IPS-NIHi11 (cell line): ENCODE results near the gene CD300C.
A peak's percentile ranks its signal among the peaks of the same experiment; 100 is the strongest.
"Not testable (repeated sequence)": the region's sequence is repeated elsewhere in the genome, so short reads cannot be mapped to it uniquely, and the experiment has no call there.

ENCODE experiments used
- DNase-seq: peaks from one replicate; pipeline ENCODE4 v3.0.0; 2012; ENCODE audit warnings: mixed read lengths, low spot score

Gene CD300C

DNA sequence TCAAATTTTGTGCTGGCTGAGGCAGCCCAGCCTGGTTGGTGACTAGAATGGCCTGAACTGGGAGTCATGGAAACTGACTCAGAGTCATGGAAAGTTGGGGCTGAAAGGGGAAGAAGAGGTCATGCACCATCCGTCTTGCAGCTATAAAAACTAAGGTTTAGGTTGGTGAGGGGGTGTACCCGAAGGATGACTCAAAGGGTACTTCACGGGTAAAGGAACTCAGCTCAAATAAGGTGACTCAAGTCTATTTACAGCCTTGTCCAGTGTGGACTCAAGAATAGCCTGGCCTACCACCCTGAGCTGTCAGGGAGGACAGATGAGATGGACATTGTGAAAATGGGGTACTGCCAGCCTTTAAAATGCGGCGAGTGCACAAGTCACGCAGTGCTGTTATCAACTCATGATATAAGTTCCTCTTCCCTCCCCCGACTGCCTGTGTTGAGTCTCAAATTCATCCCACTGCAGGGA, 33.3 kb downstream of the CD300C start:
- no peak for DNase-seq

DNA sequence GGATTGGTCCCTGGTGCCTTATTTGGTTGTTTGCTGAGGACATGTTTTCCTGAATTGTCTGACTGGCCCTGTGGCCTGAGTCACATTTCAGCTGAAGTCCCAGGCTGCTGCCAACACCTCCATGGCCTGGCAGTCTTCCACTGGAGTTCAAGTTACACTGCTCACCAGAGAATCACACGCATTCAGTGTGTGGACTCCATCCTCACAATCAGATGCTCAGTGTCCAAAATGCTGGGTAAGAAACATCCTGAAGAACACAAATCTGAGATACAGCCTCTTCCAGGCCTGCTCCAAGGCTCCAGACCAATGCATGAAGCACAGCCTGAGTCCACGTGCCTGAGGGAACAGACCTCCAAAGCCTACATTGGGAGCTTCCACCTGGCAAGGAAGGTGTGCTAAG, 33.9 kb downstream of the CD300C start:
- no peak for DNase-seq

DNA sequence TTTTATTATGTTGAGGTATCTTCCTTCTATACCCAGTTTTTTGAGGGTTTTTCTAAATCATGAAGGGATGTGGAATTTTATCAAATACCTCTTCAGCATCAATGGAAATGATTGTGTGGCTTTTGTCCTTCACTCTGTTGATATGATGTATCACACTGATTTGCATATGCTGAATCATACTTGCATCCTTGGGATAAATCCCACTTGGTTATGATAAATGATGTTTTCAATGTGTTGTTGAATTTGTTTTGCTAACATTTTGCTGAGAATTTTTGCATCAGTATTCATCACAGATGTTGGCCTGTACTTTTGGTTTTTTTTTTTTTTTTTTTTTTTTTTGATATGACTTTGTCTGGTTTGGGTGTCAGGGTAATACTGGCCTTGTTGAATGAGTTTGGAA, 37.8 kb downstream of the CD300C start:
- DNase-seq: no peak

DNA sequence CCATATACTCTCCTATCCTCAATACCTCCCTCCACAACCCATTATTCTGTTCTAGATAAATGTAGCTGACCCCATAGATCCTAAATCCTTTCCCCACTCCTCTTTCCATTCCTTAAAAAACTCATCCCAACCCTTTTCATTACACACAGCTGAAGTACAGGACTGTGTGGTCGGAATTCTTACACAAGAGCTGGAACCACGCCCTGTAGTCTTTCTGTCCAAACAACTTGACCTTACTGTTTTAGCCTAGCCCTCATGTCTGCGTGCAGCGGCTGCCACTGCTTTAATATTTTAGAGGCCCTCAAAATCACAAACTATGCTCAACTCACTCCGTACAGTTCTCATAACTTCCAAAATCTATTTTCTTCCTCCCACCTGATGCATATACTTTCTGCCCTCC, 42.0 kb downstream of the CD300C start:
- not testable (repeated sequence) for DNase-seq

DNA sequence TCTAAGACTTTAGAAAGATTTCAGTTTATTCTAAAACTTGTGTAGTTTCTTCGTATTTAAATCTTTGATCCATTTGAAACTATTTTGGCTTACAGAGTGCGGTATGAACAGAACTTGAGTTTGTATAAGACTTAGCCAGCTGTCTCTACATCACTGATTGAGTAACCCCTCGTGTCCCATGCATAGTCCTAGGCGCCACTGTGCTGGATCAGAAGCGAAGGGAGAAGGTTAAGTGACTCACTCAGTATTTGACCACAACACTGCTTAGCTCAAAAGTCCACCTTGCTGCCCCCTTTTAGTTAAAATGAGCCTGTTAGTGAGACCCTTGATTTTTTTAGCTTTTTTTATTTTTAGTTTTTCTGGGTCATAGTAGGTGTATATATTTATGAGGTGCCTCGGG, 43.1 kb downstream of the CD300C start:
- no peak for DNase-seq

DNA sequence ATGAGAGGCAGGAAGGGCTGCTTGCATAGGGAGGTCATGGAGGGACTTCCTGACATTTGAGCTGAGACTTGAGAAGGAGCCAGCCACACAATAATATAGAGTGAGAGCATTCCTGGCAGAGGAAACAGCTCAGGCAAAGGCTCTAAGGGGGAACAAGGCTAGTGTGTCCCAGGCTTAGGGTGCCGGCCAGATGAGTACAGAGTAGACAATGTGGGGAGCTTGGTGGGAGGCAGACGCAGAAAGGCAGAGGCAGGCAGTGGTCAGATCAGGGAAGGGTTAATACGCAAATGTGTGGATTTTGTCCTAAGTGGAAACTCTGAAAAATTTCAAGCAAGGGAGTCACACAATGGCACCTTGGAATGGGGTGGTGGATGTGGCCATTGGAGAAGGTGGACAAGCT, 45.9 kb downstream of the CD300C start:
- DNase-seq: peak; percentile 2

DNA sequence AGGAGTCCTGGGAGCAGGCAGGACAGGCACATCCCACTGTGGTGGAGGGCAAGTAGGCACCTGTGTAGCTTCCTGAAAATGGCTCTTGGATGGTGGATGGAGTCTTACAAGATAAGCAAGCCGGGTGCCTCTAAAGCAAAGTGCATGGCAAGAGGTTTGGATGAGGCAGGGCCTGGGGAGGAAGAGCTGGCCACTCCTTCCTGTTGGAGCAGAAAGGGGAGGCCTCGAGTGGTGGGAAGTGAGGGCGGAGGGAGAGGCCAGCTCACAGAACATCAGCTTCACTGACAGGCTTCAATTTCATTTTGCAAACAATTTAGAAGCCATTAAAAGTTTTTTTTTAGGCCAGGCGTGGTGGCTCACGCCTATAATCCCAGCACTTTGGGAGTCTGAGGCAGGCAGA, 48.4 kb downstream of the CD300C start:
- DNase-seq: no peak

DNA sequence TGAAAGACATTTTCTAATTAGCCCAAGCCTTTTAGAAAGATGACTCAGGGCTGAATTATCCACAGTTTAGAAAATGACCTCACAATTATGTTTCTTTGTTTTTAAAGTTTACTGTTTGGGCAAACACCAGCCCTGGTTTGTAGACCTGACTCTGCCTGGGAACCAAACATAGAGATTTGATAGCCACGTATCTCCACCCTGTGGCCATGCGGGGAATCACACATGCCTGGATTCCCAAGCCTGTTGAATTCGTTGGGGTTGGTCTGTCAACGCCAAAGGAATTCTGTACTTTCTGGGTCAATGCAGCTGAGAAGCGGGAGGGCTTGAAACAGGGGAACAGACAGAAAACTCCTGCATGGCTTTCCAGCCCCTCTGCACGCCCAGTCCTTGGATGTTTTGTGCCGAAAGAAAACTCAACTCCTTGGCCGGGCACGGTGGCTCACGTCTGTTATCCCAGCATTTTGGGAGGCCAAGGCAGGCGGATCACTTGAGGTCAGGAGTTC, 52.5 kb downstream of the CD300C start:
- peak; percentile 85 for DNase-seq

DNA sequence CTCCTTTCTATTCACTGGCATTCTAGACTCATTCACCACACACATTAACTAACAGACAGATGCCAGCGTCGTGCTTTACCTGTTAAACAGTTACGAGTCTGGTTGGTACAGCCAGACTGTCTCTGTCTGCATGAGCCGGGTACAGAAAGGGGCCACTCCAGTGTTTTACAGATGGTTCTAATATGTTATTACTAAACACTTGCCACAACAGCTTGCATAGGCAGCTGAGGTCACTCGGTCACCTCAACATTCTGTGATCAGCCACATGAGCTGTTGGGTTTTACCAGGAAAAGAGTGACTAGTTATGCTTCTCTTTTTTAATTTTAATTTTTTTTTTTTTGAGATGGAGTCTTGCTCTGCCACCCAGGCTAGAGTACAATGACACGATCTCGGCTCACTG, 54.3 kb downstream of the CD300C start:
- no peak for DNase-seq
